Neural cell (in vitro differentiated cells): ENCODE data around the gene CEBPA. TPM values are rescaled to one million over a fixed set of nuclear protein-coding genes. Genes with fewer than 3 reads are reported as not detected.

Source experiments
- H2AFZ ChIP-seq: fragments of 200-600, 300-800 bp; sonication (generic), shearing (Covaris generic); 2 replicates; pipeline ENCODE4 v1.6.0; 2014; ENCODE audit warnings: low read depth, mild to moderate bottlenecking, antibody characterized with exemption, low read length, moderate library complexity
- H3F3A ChIP-seq: fragments of 200-600 bp; shearing (Covaris generic); 2 replicates; pipeline ENCODE4 v1.6.1; 2016; ENCODE audit warnings: mild to moderate bottlenecking, moderate library complexity, mixed read lengths, antibody characterized with exemption, low read length; ENCODE audit not compliant: insufficient read depth, poor library complexity, severe bottlenecking
- H3K27ac ChIP-seq: fragments of 200-600, 300-800 bp; sonication (generic), shearing (Covaris generic); 2 replicates; pipeline ENCODE4 v1.5.1; 2014; ENCODE audit warnings: mild to moderate bottlenecking, low read length, moderate library complexity
- H3K27me3 ChIP-seq: fragments of 300-800, 200-600 bp; sonication (generic), shearing (Covaris generic); 2 replicates; pipeline ENCODE4 v1.6.0; 2014; ENCODE audit warnings: mild to moderate bottlenecking, low read depth, low read length, moderate library complexity; ENCODE audit not compliant: insufficient read depth
- H3K36me3 ChIP-seq: fragments of 300-800, 200-600 bp; sonication (generic), shearing (Covaris generic); 2 replicates; pipeline ENCODE4 v1.5.1; 2014; ENCODE audit warnings: mild to moderate bottlenecking, antibody characterized with exemption, low read length, moderate library complexity; ENCODE audit not compliant: insufficient read depth
- H3K4me2 ChIP-seq: fragments of 300-800, 200-600 bp; sonication (generic), shearing (Covaris generic); 2 replicates; pipeline ENCODE4 v1.6.0; 2014; ENCODE audit warnings: mild to moderate bottlenecking, low read length
- H3K4me3 ChIP-seq: fragments of 300-800, 200-600 bp; sonication (generic), shearing (Covaris generic); 2 replicates; pipeline ENCODE4 v1.5.1; 2014; ENCODE audit warnings: mild to moderate bottlenecking, low read length, moderate library complexity
- H3K79me2 ChIP-seq: fragments of 200-600 bp; shearing (Covaris generic); replicated peaks from 2 replicates; pipeline ENCODE4 v1.6.0; 2014; ENCODE audit warnings: mild to moderate bottlenecking, low read length, moderate library complexity; ENCODE audit not compliant: insufficient read depth
- H3K9ac ChIP-seq: fragments of 300-800, 200-600 bp; sonication (generic), shearing (Covaris generic); 2 replicates; pipeline ENCODE4 v1.6.1; 2016; ENCODE audit warnings: mild to moderate bottlenecking, low read length, mixed read lengths
- H3K9me2 ChIP-seq: fragments of 200-600 bp; shearing (Covaris generic); 2 replicates; pipeline ENCODE4 v1.6.1; 2016; ENCODE audit warnings: mild to moderate bottlenecking, low read length, mixed read lengths; ENCODE audit not compliant: insufficient read depth
- H3K9me3 ChIP-seq: fragments of 200-600, 300-800 bp; sonication (generic), shearing (Covaris generic); 2 replicates; pipeline ENCODE4 v1.6.1; 2016; ENCODE audit warnings: mild to moderate bottlenecking, mixed run types, low read length, moderate library complexity, mixed read lengths
- H4K20me1 ChIP-seq: fragments of 200-600 bp; shearing (Covaris generic); 2 replicates; pipeline ENCODE4 v1.6.1; 2016; ENCODE audit warnings: mild to moderate bottlenecking, mixed run types; ENCODE audit not compliant: insufficient read depth
- CTCF ChIP-seq: fragments of 450-650 bp; IDR thresholded peaks from 2 replicates; pipeline ENCODE4 v1.5.1; 2014; ENCODE audit warnings: antibody characterized with exemption, mild to moderate bottlenecking, moderate library complexity; ENCODE audit not compliant: poor library complexity, severe bottlenecking
- EP300 ChIP-seq: fragments of 450-650 bp; conservative IDR thresholded peaks from 2 replicates; pipeline ENCODE4 v1.6.1; 2014; ENCODE audit warnings: antibody characterized with exemption, mild to moderate bottlenecking, moderate library complexity; ENCODE audit not compliant: poor library complexity, severe bottlenecking
- EZH2 ChIP-seq: fragments of 200-600, 300-800 bp; shearing (Covaris generic), sonication (generic); IDR thresholded peaks from 2 replicates; pipeline ENCODE4 v1.6.1; 2014; ENCODE audit warnings: antibody characterized with exemption, low read length, borderline replicate concordance, mild to moderate bottlenecking; ENCODE audit not compliant: insufficient read depth, poor library complexity, severe bottlenecking
- MXI1 ChIP-seq: fragments of 450-650 bp; conservative IDR thresholded peaks from 2 replicates; pipeline ENCODE4 v1.6.1; 2014; ENCODE audit warnings: antibody characterized with exemption, mild to moderate bottlenecking; ENCODE audit not compliant: poor library complexity, severe bottlenecking
- POLR2AphosphoS5 ChIP-seq: IDR thresholded peaks from 2 replicates; pipeline ENCODE4 v1.6.1; 2012
- RAD21 ChIP-seq: fragments of 450-650 bp; conservative IDR thresholded peaks from 2 replicates; pipeline ENCODE4 v1.6.1; 2014; ENCODE audit warnings: antibody characterized with exemption, mild to moderate bottlenecking, moderate library complexity
- REST ChIP-seq: IDR thresholded peaks from 2 replicates; pipeline ENCODE4 v1.6.1; 2012; ENCODE audit warnings: borderline replicate concordance
- SMC3 ChIP-seq: fragments of 450-650 bp; conservative IDR thresholded peaks from 2 replicates; pipeline ENCODE4 v1.6.1; 2014; ENCODE audit warnings: antibody characterized with exemption, mild to moderate bottlenecking, moderate library complexity; ENCODE audit not compliant: poor library complexity
- TAF1 ChIP-seq: IDR thresholded peaks from 2 replicates; pipeline ENCODE4 v1.6.1; 2012; ENCODE audit warnings: low read depth
- polyA plus RNA-seq: library from polyadenylated mRNA; depleted of rRNA; stranded (reverse); fragments of >200 nt; gene quantifications from 2 replicates; pipeline ENCODE4 v1.2.3, GENCODE V29; 2014

The CEBPA gene
- polyA plus RNA-seq, 1 donor from 2014 or later: 2.6 TPM

DNA sequence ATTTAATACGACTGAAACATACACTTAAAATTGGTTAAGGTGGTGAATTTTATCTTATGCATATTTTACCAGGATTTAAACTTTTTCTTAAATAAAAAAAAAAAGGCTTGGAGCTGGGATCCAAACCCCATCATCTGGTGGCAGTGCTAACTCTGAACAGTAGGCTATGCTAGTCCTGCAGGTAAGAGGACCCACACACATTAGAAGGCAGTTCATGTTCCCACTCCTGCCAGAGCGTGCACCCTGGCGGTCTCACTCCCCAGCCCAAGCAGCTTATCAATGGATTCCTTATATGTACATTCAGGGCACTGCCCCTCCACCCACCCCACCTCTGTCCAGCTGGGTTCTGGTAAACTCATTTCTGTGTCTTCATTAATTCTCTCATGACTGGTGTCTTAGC is 31.3 kb upstream of the CEBPA start:
- Histone ChIP-seq H3K27ac (no peak overlapping the region), H3K79me2 (no peaks in the 10 kb centered on the region), H3K4me3 (no peak overlapping the region), H2AFZ (no peak overlapping the region), H3K9me3 (no peaks in the 10 kb centered on the region), H3K9me2 (no peaks in the 10 kb centered on the region), H3F3A (no peaks in the 10 kb centered on the region), H3K9ac (no peak overlapping the region), H3K36me3 (no peaks in the 10 kb centered on the region), H4K20me1 (no peaks in the 10 kb centered on the region), H3K4me2 (no peak overlapping the region), H3K27me3 (no peaks in the 10 kb centered on the region)
- no peak for TF ChIP-seq EP300
- no peak for TF ChIP-seq CTCF
- no peak for TF ChIP-seq TAF1
- TF ChIP-seq MXI1: no peak
- no peak for TF ChIP-seq REST
- no peak for TF ChIP-seq SMC3
- no peak for TF ChIP-seq EZH2
- no peak for TF ChIP-seq POLR2AphosphoS5
- no peak for TF ChIP-seq RAD21

DNA sequence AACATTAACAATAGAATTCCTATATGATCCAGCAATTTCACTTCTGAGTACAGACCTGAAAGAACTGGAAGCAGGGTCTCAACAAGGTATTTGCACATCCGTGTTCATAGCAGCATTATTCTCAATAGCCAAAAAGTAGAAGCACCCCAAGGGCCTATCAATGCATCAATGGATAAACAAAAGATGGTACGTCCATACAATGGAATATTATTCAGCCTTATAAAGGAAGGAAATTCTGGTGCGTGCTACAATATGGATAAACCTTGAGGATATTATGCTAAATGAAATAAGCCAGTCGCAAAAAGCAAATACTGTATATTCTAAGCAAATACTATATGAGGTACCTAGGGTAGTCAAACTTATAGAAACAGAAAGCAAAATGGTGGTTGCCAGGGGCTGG is 30.8 kb upstream of the CEBPA start:
- no peak overlapping the region for H3K4me3 ChIP-seq
- H3F3A ChIP-seq: no peaks in the 10 kb centered on the region
- no peaks in the 10 kb centered on the region for H3K36me3 ChIP-seq
- H3K4me2 ChIP-seq: no peak overlapping the region
- H3K27me3 ChIP-seq: no peaks in the 10 kb centered on the region
- H4K20me1 ChIP-seq: no peaks in the 10 kb centered on the region
- TF ChIP-seq SMC3 (no peak), EP300 (no peak), MXI1 (no peak), RAD21 (no peak), CTCF (no peak), POLR2AphosphoS5 (no peak), REST (no peak), TAF1 (no peak)
- no peaks in the 10 kb centered on the region for H3K9me2 ChIP-seq
- H3K9ac ChIP-seq: no peak overlapping the region
- no peak overlapping the region for H3K27ac ChIP-seq
- H2AFZ ChIP-seq: no peak overlapping the region
- no peaks in the 10 kb centered on the region for H3K9me3 ChIP-seq
- no peaks in the 10 kb centered on the region for H3K79me2 ChIP-seq
